ES-I3 (cell line): ENCODE data around the gene ARHGAP24.
"Not testable (repeated sequence)": the region's sequence is repeated elsewhere in the genome, so short reads cannot be mapped to it uniquely, and the experiment has no call there.

Source experiments
- H3K36me3 ChIP-seq: 2 replicates; pipeline ENCODE4 v1.6.1; 2013; ENCODE audit warnings: mild to moderate bottlenecking, low read length, control low read depth, moderate library complexity; ENCODE audit not compliant: insufficient read depth
- H3K4me1 ChIP-seq: 2 replicates; pipeline ENCODE4 v1.6.1; 2013; ENCODE audit warnings: mild to moderate bottlenecking, control low read depth, low read length; ENCODE audit not compliant: insufficient read depth
- H3K9ac ChIP-seq: 2 replicates; pipeline ENCODE4 v1.6.1; 2013; ENCODE audit warnings: low read depth, mild to moderate bottlenecking, low read length, moderate library complexity
- H3K9me3 ChIP-seq: 2 replicates; pipeline ENCODE4 v1.6.1; 2013; ENCODE audit warnings: mild to moderate bottlenecking, low read length, moderate library complexity; ENCODE audit not compliant: control insufficient read depth, insufficient read depth

ARHGAP24 gene

DNA sequence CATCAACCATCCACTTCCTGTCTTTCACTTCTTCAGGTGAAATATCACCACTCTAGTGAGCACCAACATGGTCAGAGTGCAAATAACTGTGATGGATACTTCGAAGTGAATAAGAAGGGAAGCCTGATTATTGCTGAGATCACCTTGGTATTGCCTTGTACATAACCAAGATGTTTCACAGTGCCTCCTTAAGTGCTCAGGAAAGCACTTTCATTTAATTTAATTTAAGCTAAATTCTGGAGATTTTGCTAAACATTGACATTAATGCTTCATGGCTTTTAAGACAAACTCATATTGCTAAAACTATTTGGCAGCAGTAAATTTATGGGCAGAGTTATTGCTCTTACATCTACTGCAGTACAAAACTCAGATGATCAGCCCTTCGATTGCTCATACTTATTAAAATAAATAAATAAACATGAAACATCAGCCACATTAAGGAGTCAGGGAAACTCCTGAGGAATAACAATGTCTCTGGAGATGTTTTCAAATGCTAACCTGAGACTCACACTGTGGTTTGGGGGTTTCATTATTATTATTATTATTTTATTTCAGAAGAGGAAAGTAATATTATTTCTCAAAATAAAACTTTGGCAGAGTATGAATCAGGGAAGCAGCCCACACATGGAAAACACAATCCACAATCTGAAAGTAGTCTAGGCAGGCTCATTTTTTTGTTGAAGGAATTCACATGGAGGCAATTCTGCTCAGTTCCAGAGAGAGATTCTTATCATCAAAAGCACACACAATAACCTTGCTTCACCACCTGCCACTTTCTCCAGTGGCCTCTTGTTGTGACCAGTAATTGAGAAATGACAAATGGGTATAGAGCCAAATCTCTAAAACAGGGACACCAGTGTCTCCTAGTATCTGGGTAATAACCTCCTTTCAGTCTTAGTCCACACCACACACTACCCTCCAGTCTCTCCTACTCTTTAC lies 540.7 kb downstream of the ARHGAP24 start:
- Histone ChIP-seq H3K36me3 (no peaks in the 10 kb centered on the region), H3K4me1 (peaks cover 18% of the 10 kb centered on the region), H3K9ac (no peak overlapping the region), H3K9me3 (no peaks in the 10 kb centered on the region)

DNA sequence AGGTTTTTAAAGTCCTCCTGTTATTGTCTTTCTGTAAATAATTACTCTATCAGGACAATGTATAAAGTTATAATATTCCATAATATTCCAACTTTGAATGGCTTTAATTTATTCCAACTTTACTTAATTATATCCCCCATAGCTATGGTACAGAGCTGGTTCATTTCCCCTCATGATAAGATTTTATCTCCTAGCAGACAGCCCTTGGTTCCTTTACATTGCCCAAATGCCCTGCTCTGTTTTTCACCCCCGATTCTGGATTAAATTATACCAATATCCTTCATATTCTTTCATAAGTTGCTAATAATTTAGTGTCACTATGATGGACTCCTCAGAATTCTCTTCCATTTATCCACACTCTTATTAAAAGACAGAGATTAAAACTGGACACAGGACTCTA lies 544.4 kb downstream of the ARHGAP24 start:
- Histone ChIP-seq H3K36me3 (no peaks in the 10 kb centered on the region), H3K9me3 (no peaks in the 10 kb centered on the region), H3K4me1 (peaks cover 17% of the 10 kb centered on the region), H3K9ac (no peak overlapping the region)

DNA sequence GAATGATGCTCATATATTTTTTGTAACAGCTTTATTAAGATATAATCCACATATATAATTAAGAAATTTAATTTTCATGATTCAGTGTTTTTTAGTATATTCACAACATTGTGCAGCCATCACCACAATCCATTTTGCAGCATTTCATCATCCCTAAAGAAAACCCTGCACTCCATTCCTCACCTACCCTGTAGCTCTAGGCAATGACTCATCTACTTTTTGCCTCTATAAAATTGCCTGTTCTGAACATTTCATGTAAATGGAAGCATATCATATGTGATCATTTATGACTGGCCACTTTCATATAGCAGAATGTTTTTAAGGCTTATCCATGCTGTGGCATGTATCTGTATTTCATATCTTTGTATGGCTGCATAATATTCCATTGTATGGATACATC lies 545.0 kb downstream of the ARHGAP24 start:
- no peak overlapping the region for H3K9ac ChIP-seq

DNA sequence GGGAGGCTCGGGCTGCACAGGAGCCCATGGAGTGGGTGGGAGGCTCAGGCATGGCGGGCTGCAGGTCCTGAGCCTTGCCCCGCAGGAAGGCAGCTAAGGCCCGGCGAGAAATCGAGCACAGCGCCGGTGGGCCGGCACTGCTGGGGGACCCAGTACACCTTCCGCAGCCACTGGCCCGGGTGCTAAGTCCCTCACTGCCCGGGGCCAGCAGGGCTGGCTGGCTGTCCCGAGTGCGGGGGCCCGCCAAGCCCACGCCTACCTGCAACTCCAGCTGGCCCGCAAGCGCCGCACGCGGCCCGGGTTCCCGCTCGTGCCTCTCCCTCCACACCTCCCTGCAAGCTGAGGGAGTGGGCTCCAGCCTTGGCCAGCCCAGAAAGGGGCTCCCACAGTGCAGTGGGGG lies 546.7 kb downstream of the ARHGAP24 start:
- not testable (repeated sequence) for H3K9me3 ChIP-seq, H3K4me1 ChIP-seq, H3K9ac ChIP-seq, H3K36me3 ChIP-seq

More for the DNA sequence above, 545.0 kb downstream of the ARHGAP24 start:
- H3K36me3 ChIP-seq: no peaks in the 10 kb centered on the region
- H3K4me1 ChIP-seq: peaks cover 11% of the 10 kb centered on the region
- H3K9me3 ChIP-seq: no peaks in the 10 kb centered on the region

DNA sequence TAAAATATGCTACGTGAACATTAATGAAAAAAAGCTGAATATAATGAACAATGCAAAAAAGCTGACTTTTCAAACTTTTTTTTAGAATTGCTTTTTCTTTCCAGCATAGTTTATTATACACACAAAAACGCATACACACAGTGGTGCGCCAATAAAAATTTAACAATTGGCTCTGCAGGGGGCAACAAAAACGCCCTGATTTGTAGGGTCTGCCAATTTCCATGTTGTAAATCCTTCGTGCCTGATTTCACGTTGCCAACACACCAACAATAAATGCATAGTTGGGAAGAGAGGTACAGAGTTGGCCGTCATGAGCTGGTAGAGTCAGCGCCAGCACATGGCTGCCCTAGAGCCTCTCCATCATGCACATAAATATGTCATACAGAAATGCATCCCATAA lies 551.8 kb downstream of the ARHGAP24 start:
- no peaks in the 10 kb centered on the region for H3K4me1 ChIP-seq
- H3K36me3 ChIP-seq: no peaks in the 10 kb centered on the region; the same call in 1 of the 2 replicates
- no peaks in the 10 kb centered on the region for H3K9me3 ChIP-seq
- H3K9ac ChIP-seq: no peak overlapping the region

DNA sequence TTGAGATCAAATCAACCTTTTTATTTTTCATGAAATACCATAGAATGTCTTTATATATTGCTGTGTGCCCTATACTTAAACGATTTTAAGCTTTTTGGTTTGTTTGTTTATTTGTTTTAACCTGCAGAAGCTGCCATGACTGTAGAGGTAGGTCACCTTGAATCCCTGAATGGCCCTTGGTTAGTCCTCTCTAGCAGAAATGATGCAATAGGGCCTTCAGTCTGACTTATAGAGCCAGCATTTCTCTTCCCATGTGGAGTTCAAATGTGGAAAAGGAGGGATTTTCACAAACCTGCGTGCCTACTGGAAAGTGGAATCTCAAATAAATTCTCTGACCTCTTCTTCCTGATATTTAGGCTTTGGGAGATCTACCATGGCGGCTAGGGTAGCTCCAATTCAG lies 557.0 kb downstream of the ARHGAP24 start:
- Histone ChIP-seq H3K4me1 (peaks cover 11% of the 10 kb centered on the region; the same call in 1 of the 2 replicates), H3K9me3 (no peaks in the 10 kb centered on the region), H3K9ac (no peak overlapping the region), H3K36me3 (no peaks in the 10 kb centered on the region)

DNA sequence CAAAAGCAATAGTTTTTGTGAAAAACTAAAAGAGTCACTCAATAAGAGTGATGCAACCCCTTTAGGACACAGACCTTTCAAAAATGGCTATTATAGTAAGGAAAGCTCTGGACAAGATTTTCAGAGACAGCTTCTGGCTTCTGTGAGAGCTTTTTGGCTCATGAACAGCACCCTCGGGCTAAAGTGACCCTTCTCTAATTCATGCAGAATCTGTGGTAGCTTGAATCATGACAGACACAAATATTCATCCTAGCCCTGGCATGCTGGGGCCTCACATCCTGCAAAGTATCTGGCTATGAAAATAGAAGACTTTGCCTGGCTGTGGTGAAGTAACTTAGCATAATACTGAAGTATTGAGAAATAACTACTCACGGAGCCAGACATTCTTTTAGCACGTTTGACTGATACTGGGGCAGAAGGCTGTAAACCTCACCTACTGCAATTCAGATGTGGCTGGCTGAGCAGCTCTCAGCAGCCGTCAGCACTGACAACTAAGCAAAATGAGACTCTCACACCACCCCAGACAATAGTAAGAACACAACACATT lies 557.6 kb downstream of the ARHGAP24 start:
- no peak overlapping the region for H3K9ac ChIP-seq
- H3K36me3 ChIP-seq: no peaks in the 10 kb centered on the region
- H3K9me3 ChIP-seq: no peaks in the 10 kb centered on the region
- peaks cover 11% of the 10 kb centered on the region; the same call in 1 of the 2 replicates for H3K4me1 ChIP-seq

DNA sequence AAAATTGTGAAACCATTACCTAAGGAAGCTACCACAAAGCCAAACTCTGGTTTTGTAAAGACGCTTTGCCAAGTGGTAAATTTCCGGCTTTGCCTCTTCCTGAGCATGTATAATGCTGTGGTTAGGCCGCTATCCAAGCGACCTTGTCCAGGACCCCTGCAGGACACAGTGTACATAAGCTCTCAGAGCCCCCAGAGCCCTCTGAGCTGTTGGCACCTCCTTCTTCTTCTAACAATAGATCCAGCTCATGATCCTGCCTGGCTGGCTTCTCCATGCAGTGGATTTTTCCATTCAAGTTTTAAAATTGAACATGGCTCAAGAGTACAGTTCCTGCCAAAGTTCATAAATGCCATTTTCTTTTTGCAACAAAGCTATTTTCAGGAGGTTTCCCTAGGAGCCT lies 558.2 kb downstream of the ARHGAP24 start:
- H3K9ac ChIP-seq: no peak overlapping the region
- peaks cover 11% of the 10 kb centered on the region; the same call in 1 of the 2 replicates for H3K4me1 ChIP-seq
- no peaks in the 10 kb centered on the region for H3K9me3 ChIP-seq
- no peaks in the 10 kb centered on the region for H3K36me3 ChIP-seq

DNA sequence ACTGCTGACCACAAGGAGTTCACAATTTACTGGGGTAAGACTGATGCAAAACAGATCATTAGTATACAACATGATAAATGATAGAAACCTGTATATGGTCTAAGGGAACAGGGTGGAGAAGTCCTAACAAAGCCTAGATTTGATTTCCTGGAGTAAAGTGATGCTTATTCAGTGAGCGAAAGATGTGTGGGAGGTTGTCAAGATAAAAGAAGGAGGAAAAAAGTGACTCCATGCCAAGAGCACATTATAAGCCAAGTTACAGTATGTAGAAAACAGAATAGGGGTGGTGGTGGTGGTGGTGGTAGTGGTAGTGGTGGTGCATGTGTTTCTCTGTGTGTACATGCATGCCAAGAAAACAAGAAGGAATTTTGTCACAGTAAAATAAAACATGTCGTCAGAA lies 559.7 kb downstream of the ARHGAP24 start:
- Histone ChIP-seq H3K4me1 (peaks cover 11% of the 10 kb centered on the region; the same call in 1 of the 2 replicates), H3K36me3 (no peaks in the 10 kb centered on the region), H3K9me3 (no peaks in the 10 kb centered on the region), H3K9ac (no peak overlapping the region)

DNA sequence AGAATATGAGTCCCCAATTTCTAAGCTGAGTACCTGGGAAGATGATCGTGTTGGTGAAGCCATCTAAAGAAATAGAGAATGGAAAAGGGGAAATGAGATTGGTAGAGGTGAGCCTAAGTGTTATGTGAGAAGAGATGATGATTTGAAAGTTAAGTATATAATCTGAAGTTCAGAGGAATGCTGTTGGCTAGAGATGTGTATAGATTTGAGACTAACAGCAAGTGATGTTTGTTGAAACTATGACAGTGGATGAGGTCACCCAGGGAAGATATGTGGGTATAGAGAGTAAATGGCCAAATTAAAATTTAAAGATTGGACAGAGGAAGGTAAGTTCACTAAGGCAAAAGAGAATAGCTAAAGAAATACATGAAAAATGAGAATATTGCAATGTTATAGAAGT lies 560.7 kb downstream of the ARHGAP24 start:
- no peaks in the 10 kb centered on the region for H3K36me3 ChIP-seq
- H3K9me3 ChIP-seq: no peaks in the 10 kb centered on the region
- H3K9ac ChIP-seq: no peak overlapping the region
- H3K4me1 ChIP-seq: peaks cover 11% of the 10 kb centered on the region; the same call in 1 of the 2 replicates

DNA sequence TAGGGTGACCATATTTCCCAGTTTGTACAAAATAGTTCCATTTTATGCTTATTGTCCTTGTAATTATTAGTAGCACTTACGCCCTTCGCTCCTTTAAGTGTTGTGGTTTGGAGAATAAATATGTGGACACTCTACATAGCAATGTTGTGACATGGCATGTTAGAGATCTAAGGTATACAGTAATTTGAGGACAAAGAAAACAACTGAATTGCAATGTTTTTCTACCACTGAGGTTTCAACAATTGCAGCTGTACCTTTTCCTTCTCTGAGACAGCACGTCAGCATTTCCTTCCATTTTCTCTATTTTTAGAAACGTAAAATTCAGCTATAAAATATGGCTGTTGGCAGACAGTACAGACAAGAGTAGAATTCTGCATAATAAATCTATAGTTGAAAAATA lies 561.8 kb downstream of the ARHGAP24 start:
- H3K4me1 ChIP-seq: peaks cover 11% of the 10 kb centered on the region; the same call in 1 of the 2 replicates
- H3K9ac ChIP-seq: no peak overlapping the region
- H3K36me3 ChIP-seq: no peaks in the 10 kb centered on the region
- H3K9me3 ChIP-seq: no peaks in the 10 kb centered on the region

DNA sequence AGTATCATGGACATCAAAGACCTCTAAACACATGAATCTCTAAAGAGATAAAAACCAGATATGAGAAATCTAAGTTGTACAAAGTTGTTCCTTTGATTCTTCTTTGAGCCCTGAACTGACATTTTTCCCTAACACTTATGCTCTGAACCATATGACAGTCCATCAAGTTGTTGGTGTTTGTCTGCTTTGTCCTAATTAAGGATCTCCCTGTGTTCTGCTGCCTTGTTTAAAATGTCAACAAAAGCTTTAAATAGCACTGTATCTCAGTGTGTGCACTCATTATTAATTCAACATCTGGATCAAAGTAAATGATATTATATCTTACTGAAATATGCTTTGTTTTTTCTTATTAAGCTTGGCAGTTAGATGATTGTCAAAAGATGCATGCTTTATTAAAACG lies 563.1 kb downstream of the ARHGAP24 start:
- no peaks in the 10 kb centered on the region for H3K36me3 ChIP-seq
- no peak overlapping the region for H3K9ac ChIP-seq
- no peaks in the 10 kb centered on the region for H3K9me3 ChIP-seq
- peaks cover 7% of the 10 kb centered on the region; the same call in 1 of the 2 replicates for H3K4me1 ChIP-seq

DNA sequence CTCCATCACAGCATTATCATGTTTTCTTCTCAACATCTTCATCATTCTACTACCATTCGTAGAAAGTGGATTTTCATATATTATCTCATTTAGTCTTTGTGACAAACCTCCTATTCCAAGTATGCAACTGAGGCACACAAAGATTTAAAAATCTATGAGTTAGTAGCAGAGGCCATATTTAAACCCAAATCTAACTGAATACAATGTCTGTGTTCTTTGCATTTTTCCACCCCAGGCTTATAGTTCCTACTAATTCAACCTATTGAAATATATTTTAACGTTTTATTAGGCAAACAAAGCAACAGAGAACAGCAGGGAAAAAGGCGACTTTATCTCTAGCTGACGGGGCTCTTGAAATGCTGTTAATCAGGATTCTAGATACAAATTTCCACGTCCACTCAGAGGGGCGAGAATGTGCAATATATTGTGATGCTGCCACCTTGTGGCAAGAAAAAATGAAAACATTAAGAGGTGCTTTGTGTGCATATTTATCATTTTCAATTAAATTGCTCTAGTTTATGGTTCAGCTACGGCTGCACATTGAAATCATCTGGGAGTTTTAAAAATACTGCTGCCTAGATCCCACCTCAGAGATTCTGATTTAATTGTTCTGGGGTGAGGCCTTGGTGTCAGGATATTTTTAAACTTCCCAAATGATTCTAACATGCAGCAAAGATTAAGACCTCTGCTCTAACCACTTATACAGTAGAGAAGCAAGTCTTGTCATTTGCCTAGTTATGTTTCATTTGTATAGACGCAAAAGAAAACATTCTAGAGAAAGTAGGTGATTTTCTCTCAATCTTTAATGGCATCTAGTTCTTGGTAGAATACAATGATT lies 569.0 kb downstream of the ARHGAP24 start:
- Histone ChIP-seq H3K9me3 (no peaks in the 10 kb centered on the region), H3K9ac (no peak overlapping the region), H3K36me3 (no peaks in the 10 kb centered on the region), H3K4me1 (peaks cover 4% of the 10 kb centered on the region; the same call in 1 of the 2 replicates)

DNA sequence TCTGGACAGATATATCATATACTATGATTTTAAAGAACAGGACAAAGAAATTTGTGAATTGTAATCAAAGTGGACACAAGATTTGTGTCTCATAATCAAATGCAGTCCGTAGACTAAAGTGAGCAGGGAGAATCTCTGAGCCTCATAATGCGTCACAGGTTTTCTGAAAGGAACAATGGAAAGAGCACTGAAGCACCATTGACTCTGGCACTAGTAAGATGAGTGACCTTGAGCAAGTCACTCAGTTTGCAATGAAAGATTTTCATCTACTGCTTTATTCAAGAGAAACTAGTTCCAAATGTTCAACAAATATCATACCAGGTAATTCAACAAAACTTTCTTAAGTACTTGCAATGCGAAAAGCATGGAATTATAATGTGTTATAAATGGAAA lies 569.6 kb downstream of the ARHGAP24 start:
- Histone ChIP-seq H3K4me1 (peaks cover 4% of the 10 kb centered on the region; the same call in 1 of the 2 replicates), H3K36me3 (no peaks in the 10 kb centered on the region), H3K9ac (no peak overlapping the region), H3K9me3 (no peaks in the 10 kb centered on the region)
